ENCODE measurements around the gene CD33.
"Not testable (repeated sequence)": the region's sequence is repeated elsewhere in the genome, so short reads cannot be mapped to it uniquely, and the experiment has no call there.

Gene CD33

GRCh38 chr19:51210191-51210784 lies 14.6 kb upstream of the CD33 start:
- TF ChIP-seq ZFX (IDR thresholded peaks at IDR 0.05) (no peak), CTCF (conservative IDR thresholded peaks at IDR 0.05) (no peak)
- H3K27ac ChIP-seq, result no peak overlapping the region

- not testable (repeated sequence) for H3K27ac ChIP-seq
Measured at GRCh38 chr19:51210874-51211361, 14.0 kb upstream of the CD33 start.

GRCh38 chr19:51211833-51212232 lies 13.0 kb upstream of the CD33 start:
- TF ChIP-seq CTCF (conservative IDR thresholded peaks at IDR 0.05) (no peak), ZFX (IDR thresholded peaks at IDR 0.05) (no peak)
- no peak overlapping the region for H3K27ac ChIP-seq

GRCh38 chr19:51219307-51219706 lies 5.6 kb upstream of the CD33 start:
- no peak for TF ChIP-seq CTCF (conservative IDR thresholded peaks at IDR 0.05)
- no peak for TF ChIP-seq ZFX (IDR thresholded peaks at IDR 0.05)
- no peak overlapping the region for H3K27ac ChIP-seq

GRCh38 chr19:51219971-51220370 lies 4.9 kb upstream of the CD33 start:
- no peak overlapping the region for H3K27ac ChIP-seq
- TF ChIP-seq ZFX (IDR thresholded peaks at IDR 0.05) (no peak), CTCF (conservative IDR thresholded peaks at IDR 0.05) (no peak)

GRCh38 chr19:51220996-51221395 lies 3.9 kb upstream of the CD33 start:
- no peak for TF ChIP-seq CTCF (conservative IDR thresholded peaks at IDR 0.05)
- no peak for TF ChIP-seq ZFX (IDR thresholded peaks at IDR 0.05)
- H3K27ac ChIP-seq, result no peak overlapping the region

GRCh38 chr19:51224163-51224641 lies 678 bp upstream of the CD33 start:
- no peak for TF ChIP-seq ZFX (IDR thresholded peaks at IDR 0.05)
- no peak for TF ChIP-seq CTCF (conservative IDR thresholded peaks at IDR 0.05)
- no peak overlapping the region for H3K27ac ChIP-seq

GRCh38 chr19:51226067-51226466 lies 1.2 kb downstream of the CD33 start:
- TF ChIP-seq ZFX (IDR thresholded peaks at IDR 0.05), result no peak
- TF ChIP-seq CTCF (conservative IDR thresholded peaks at IDR 0.05), result no peak
- H3K27ac ChIP-seq, result no peak overlapping the region

Measured in C4-2B (cell line).